OCI-LY1 (cell line): ENCODE measurements around the gene RALGPS1.

Experiments used
- H2AFZ ChIP-seq: fragments of 200-600 bp; sonication (generic), shearing (Covaris generic); 2 replicates; pipeline ENCODE4 v1.6.0; 2014; ENCODE audit warnings: antibody characterized with exemption, mild to moderate bottlenecking, low read length
- H3F3A ChIP-seq: fragments of 200-600 bp; sonication (generic), shearing (Covaris generic); 2 replicates; pipeline ENCODE4 v1.6.0; 2014; ENCODE audit warnings: mild to moderate bottlenecking, antibody characterized with exemption, low read length, moderate library complexity; ENCODE audit not compliant: insufficient read depth
- H3K27ac ChIP-seq: fragments of 200-600 bp; sonication (generic); 2 replicates; pipeline ENCODE4 v1.5.1; 2014; ENCODE audit warnings: low read length, mixed run types, mild to moderate bottlenecking, low read depth; ENCODE audit not compliant: poor library complexity, severe bottlenecking
- H3K27me3 ChIP-seq: fragments of 200-600 bp; sonication (generic); 2 replicates; pipeline ENCODE4 v1.6.0; 2014; ENCODE audit warnings: antibody characterized with exemption, mild to moderate bottlenecking, low read length, moderate library complexity; ENCODE audit not compliant: insufficient read depth
- H3K36me3 ChIP-seq: fragments of 200-600 bp; sonication (generic); 2 replicates; pipeline ENCODE4 v1.6.1; 2014; ENCODE audit warnings: mild to moderate bottlenecking, antibody characterized with exemption, low read length, moderate library complexity, mixed read lengths; ENCODE audit not compliant: insufficient read depth
- H3K4me1 ChIP-seq: fragments of 200-600 bp; sonication (generic); 2 replicates; pipeline ENCODE4 v1.5.1; 2014; ENCODE audit warnings: mild to moderate bottlenecking, low read length, moderate library complexity; ENCODE audit not compliant: insufficient read depth, severe bottlenecking
- H3K4me2 ChIP-seq: fragments of 200-600 bp; sonication (generic), shearing (Covaris generic); 2 replicates; pipeline ENCODE4 v1.6.1; 2014; ENCODE audit warnings: low read length
- H3K4me3 ChIP-seq: fragments of 200-600 bp; sonication (generic); 2 replicates; pipeline ENCODE4 v1.5.1; 2014; ENCODE audit warnings: low read length, low read depth, mild to moderate bottlenecking, mixed read lengths; ENCODE audit not compliant: poor library complexity, severe bottlenecking
- H3K79me2 ChIP-seq: fragments of 200-600 bp; shearing (Covaris generic); 2 replicates; pipeline ENCODE4 v1.6.1; 2016; ENCODE audit warnings: mixed run types, low read length, mixed read lengths; ENCODE audit not compliant: insufficient read depth
- H3K9ac ChIP-seq: fragments of 200-600 bp; sonication (generic), shearing (Covaris generic); 2 replicates; pipeline ENCODE4 v1.6.1; 2014; ENCODE audit warnings: mild to moderate bottlenecking, low read length, mixed read lengths
- H3K9me2 ChIP-seq: fragments of 200-600 bp; sonication (generic), shearing (Covaris generic); 2 replicates; pipeline ENCODE4 v1.6.1; 2014; ENCODE audit warnings: low read depth, mild to moderate bottlenecking, low read length, mixed read lengths
- H3K9me3 ChIP-seq: fragments of 200-600 bp; shearing (Covaris generic); 2 replicates; pipeline ENCODE4 v1.6.1; 2014; ENCODE audit warnings: low read length, mixed read lengths
- H4K20me1 ChIP-seq: fragments of 200-600 bp; sonication (generic), shearing (Covaris generic); 2 replicates; pipeline ENCODE4 v1.6.0; 2016; ENCODE audit warnings: mild to moderate bottlenecking, low read length; ENCODE audit not compliant: insufficient read depth
- EZH2 ChIP-seq: fragments of 200-600 bp; sonication (generic), shearing (Covaris generic); IDR thresholded peaks from 2 replicates; pipeline ENCODE4 v1.8.0; 2017; ENCODE audit warnings: borderline replicate concordance, mixed run types, mild to moderate bottlenecking, antibody characterized with exemption, low read length, moderate library complexity, mixed read lengths
- TF ChIP-seq, protein P1 (sequence below): fragments of 200-600 bp; sonication (generic), shearing (Covaris generic); IDR thresholded peaks from 2 replicates; pipeline ENCODE4 v1.5.1; 2017; ENCODE audit warnings: mild to moderate bottlenecking, antibody characterized with exemption, low read length, moderate library complexity, mixed read lengths

Gene RALGPS1

DNA sequence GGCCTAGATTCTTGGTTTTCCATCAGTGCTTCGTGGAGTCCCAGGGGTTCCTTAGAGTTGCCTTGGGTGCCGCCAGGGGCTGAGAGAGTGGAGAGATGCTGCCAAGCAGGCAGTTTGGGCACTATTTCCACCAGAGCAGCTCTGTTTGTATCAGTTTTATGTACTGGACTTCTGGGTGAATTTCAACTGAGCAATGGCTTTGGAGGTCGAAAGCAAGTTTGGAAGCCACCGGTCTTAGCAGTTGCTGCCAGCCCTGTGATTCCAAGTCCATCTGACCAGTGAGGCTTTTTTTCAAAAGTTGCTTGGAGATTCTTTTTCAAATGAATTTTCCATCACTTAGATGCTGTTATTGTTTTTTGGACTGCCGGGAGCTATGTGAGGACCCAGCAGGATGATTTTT is 139.4 kb downstream of the RALGPS1 start:
- no peak overlapping the region for H3K4me2 ChIP-seq
- H3K9me2 ChIP-seq = no peaks in the 10 kb centered on the region
- H3F3A ChIP-seq = no peaks in the 10 kb centered on the region
- TF ChIP-seq EZH2 = no peak
- TF ChIP-seq, protein P1, sequence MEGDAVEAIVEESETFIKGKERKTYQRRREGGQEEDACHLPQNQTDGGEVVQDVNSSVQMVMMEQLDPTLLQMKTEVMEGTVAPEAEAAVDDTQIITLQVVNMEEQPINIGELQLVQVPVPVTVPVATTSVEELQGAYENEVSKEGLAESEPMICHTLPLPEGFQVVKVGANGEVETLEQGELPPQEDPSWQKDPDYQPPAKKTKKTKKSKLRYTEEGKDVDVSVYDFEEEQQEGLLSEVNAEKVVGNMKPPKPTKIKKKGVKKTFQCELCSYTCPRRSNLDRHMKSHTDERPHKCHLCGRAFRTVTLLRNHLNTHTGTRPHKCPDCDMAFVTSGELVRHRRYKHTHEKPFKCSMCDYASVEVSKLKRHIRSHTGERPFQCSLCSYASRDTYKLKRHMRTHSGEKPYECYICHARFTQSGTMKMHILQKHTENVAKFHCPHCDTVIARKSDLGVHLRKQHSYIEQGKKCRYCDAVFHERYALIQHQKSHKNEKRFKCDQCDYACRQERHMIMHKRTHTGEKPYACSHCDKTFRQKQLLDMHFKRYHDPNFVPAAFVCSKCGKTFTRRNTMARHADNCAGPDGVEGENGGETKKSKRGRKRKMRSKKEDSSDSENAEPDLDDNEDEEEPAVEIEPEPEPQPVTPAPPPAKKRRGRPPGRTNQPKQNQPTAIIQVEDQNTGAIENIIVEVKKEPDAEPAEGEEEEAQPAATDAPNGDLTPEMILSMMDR = no peak
- no peak overlapping the region for H3K27ac ChIP-seq
- H3K4me3 ChIP-seq = no peak overlapping the region
- H3K27me3 ChIP-seq = no peaks in the 10 kb centered on the region
- no peaks in the 10 kb centered on the region for H3K4me1 ChIP-seq
- H3K36me3 ChIP-seq = no peaks in the 10 kb centered on the region
- H3K9me3 ChIP-seq = no peaks in the 10 kb centered on the region
- no peaks in the 10 kb centered on the region for H3K79me2 ChIP-seq
- no peaks in the 10 kb centered on the region for H4K20me1 ChIP-seq
- H3K9ac ChIP-seq = no peak overlapping the region
- H2AFZ ChIP-seq = no peak overlapping the region

DNA sequence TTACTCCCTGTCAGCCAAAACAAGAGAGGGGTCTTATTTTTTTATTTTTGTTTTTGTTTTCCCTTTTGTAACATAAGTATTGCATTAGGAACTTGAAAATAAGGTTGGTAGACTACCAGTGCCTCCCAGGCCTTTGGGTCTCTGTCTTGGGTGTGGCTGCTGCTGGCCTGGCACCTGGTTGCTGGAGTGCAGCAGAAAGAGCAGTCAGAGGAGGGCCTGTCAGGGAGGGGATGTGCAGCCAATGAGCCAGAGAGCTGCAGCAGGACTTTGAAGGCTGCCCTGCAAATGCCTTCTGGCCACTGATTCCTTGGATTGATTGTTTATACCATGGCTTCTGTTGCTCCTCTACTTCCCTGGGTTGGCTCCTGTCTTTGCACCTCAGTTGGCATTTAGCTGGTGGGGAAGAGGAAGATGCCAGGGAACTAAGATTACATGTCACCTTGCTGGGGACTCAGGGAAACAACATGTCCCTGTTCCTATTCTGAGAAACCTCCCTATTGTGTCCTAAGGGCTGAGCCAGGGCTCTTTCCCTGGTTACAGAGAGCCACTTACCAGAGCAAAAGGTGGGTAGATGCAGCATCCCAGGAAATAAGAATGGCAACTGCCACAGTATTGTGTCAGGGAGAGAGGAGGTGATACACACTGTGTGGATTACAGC is 141.3 kb downstream of the RALGPS1 start:
- Histone ChIP-seq H3K9me2 (no peaks in the 10 kb centered on the region), H3K27ac (no peak overlapping the region), H3K27me3 (no peaks in the 10 kb centered on the region)

DNA sequence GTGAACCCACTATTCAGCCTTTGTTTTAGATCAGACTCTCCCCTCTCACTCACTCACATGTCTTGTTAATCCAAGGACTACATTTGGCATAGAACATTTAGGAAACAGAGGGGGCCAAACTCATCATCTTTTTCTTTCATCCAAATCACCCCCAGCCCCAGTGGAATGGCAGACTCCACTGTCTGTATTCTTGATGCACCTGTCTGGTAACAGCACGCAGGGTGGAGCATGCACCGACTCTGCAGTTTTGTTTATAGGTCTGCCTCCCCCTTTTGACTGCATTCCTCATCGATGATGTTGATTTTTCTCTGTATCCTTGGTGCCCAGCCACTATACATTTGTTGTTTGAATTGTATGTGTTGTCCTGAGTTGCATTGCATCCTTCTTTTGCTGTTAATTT is 141.9 kb downstream of the RALGPS1 start:
- Histone ChIP-seq H3F3A (no peaks in the 10 kb centered on the region), H4K20me1 (no peaks in the 10 kb centered on the region), H3K27me3 (no peaks in the 10 kb centered on the region), H3K9ac (no peak overlapping the region), H3K9me2 (no peaks in the 10 kb centered on the region), H3K9me3 (no peaks in the 10 kb centered on the region), H3K36me3 (no peaks in the 10 kb centered on the region), H3K79me2 (no peaks in the 10 kb centered on the region), H3K4me3 (no peak overlapping the region), H3K27ac (no peak overlapping the region), H2AFZ (no peak overlapping the region), H3K4me1 (peaks cover 10% of the 10 kb centered on the region), H3K4me2 (no peak overlapping the region)
- TF ChIP-seq, protein P1 = no peak
- TF ChIP-seq EZH2 = no peak

More for the DNA sequence above, 141.3 kb downstream of the RALGPS1 start:
- Histone ChIP-seq H2AFZ (no peak overlapping the region), H3K9me3 (no peaks in the 10 kb centered on the region), H3K79me2 (no peaks in the 10 kb centered on the region), H3K4me3 (no peak overlapping the region), H3K9ac (no peak overlapping the region), H4K20me1 (no peaks in the 10 kb centered on the region), H3K4me1 (peaks cover 10% of the 10 kb centered on the region), H3K4me2 (no peak overlapping the region), H3F3A (no peaks in the 10 kb centered on the region), H3K36me3 (no peaks in the 10 kb centered on the region)
- TF ChIP-seq, protein P1 = no peak
- no peak for TF ChIP-seq EZH2
